ENCODE data around the gene SRGAP3. TPM values are rescaled to one million over a fixed set of nuclear protein-coding genes. Genes with fewer than 3 reads are reported as not detected.

SRGAP3 gene
- total RNA-seq, 1 experiment from 2014 or later: 17.9 TPM

GRCh38 chr3:9278498-9278897 lies 29.1 kb upstream of the SRGAP3 start:
- TF ChIP-seq TEAD4 (CRISPR knock-in tag; IDR thresholded peaks at IDR 0.05) (no peak), ATF6 (CRISPR knock-in tag; IDR thresholded peaks at IDR 0.05) (no peak), JAZF1 (CRISPR knock-in tag; IDR thresholded peaks at IDR 0.05) (no peak)
- TF ChIP-seq, protein P1, sequence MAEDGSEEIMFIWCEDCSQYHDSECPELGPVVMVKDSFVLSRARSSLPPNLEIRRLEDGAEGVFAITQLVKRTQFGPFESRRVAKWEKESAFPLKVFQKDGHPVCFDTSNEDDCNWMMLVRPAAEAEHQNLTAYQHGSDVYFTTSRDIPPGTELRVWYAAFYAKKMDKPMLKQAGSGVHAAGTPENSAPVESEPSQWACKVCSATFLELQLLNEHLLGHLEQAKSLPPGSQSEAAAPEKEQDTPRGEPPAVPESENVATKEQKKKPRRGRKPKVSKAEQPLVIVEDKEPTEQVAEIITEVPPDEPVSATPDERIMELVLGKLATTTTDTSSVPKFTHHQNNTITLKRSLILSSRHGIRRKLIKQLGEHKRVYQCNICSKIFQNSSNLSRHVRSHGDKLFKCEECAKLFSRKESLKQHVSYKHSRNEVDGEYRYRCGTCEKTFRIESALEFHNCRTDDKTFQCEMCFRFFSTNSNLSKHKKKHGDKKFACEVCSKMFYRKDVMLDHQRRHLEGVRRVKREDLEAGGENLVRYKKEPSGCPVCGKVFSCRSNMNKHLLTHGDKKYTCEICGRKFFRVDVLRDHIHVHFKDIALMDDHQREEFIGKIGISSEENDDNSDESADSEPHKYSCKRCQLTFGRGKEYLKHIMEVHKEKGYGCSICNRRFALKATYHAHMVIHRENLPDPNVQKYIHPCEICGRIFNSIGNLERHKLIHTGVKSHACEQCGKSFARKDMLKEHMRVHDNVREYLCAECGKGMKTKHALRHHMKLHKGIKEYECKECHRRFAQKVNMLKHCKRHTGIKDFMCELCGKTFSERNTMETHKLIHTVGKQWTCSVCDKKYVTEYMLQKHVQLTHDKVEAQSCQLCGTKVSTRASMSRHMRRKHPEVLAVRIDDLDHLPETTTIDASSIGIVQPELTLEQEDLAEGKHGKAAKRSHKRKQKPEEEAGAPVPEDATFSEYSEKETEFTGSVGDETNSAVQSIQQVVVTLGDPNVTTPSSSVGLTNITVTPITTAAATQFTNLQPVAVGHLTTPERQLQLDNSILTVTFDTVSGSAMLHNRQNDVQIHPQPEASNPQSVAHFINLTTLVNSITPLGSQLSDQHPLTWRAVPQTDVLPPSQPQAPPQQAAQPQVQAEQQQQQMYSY (CRISPR knock-in tag; IDR thresholded peaks at IDR 0.05): no peak
- DNase-seq (ENCODE audit: low spot score) (no peak), ATAC-seq (no peak)
- Mint-ChIP-seq H3K36me3 (no peaks in the 10 kb centered on the region), H3K27me3 (ENCODE audit: low read depth) (no peaks in the 10 kb centered on the region), H3K4me1 (peaks cover 15% of the 10 kb centered on the region), H3K4me3 (no peak overlapping the region), H3K9me3 (no peaks in the 10 kb centered on the region), H3K27ac (no peak overlapping the region)
- CTCF ChIA-PET: no interaction called here
- POLR2A ChIA-PET: no interaction called here

DNA sequence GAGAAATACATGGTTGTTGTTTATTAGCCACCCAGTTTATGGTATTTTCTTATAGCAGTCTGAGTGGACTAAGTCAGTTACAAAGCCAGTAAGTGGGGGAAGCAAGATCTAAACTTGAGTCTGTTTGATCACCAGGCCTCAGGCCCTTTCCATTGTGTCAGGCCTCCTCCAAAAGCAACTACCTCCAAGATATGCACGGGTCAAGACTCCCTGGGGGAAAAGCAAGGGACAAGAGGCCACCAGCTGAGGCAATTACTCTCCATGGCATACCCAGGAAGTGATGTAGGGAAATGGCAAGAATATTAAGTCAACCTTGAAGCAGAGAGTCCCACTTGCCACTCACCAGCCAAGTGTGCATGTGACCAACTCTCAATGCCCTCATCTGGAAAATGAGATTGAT lies 28.6 kb upstream of the SRGAP3 start:
- Mint-ChIP-seq H3K27me3 (ENCODE audit: low read depth) (no peaks in the 10 kb centered on the region), H3K9me3 (no peaks in the 10 kb centered on the region), H3K4me1 (peaks cover 15% of the 10 kb centered on the region), H3K27ac (no peak overlapping the region), H3K4me3 (no peak overlapping the region), H3K36me3 (no peaks in the 10 kb centered on the region)
- ATAC-seq (no peak), DNase-seq (ENCODE audit: low spot score) (no peak)
- ChIA-PET CTCF (no interaction called here), POLR2A (no interaction called here)
- TF ChIP-seq NR1H2 (CRISPR knock-in tag; IDR thresholded peaks at IDR 0.05) (no peak), ZNF317 (CRISPR knock-in tag; IDR thresholded peaks at IDR 0.05; ENCODE audit: borderline replicate concordance, low read depth) (no peak), ZNF219 (CRISPR knock-in tag; IDR thresholded peaks at IDR 0.05; ENCODE audit: borderline replicate concordance) (no peak), GABPB1 (CRISPR knock-in tag; IDR thresholded peaks at IDR 0.05) (no peak), ZNF263 (CRISPR knock-in tag; IDR thresholded peaks at IDR 0.05; ENCODE audit: low read depth) (no peak), EMX1 (CRISPR knock-in tag; IDR thresholded peaks at IDR 0.05) (no peak), CDX4 (CRISPR knock-in tag; IDR thresholded peaks at IDR 0.05; ENCODE audit: borderline replicate concordance) (no peak), GTF2I (CRISPR knock-in tag; conservative IDR thresholded peaks at IDR 0.05) (no peak), TCF7 (CRISPR knock-in tag; IDR thresholded peaks at IDR 0.05; ENCODE audit: low read depth) (no peak), ATF6 (CRISPR knock-in tag; IDR thresholded peaks at IDR 0.05) (no peak), RORB (CRISPR knock-in tag; IDR thresholded peaks at IDR 0.05) (no peak), ZNF425 (CRISPR knock-in tag; conservative IDR thresholded peaks at IDR 0.05) (no peak), RELA (CRISPR knock-in tag; IDR thresholded peaks at IDR 0.05; ENCODE audit: borderline replicate concordance) (no peak)
- TF ChIP-seq, protein P2, sequence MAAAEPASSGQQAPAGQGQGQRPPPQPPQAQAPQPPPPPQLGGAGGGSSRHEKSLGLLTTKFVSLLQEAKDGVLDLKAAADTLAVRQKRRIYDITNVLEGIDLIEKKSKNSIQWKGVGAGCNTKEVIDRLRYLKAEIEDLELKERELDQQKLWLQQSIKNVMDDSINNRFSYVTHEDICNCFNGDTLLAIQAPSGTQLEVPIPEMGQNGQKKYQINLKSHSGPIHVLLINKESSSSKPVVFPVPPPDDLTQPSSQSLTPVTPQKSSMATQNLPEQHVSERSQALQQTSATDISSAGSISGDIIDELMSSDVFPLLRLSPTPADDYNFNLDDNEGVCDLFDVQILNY (CRISPR knock-in tag; IDR thresholded peaks at IDR 0.05): no peak

All from WTC11 (cell line).